Measurements from ENCODE around the gene IPO4. TPM values are rescaled to one million over a fixed set of nuclear protein-coding genes. Genes with fewer than 3 reads are reported as not detected.
"Not testable (repeated sequence)": the region's sequence is repeated elsewhere in the genome, so short reads cannot be mapped to it uniquely, and the experiment has no call there.

IPO4 gene
- total and polyA plus RNA-seq, 12 donors: 19.1 to 84.9 (median 42.8) TPM

DNA sequence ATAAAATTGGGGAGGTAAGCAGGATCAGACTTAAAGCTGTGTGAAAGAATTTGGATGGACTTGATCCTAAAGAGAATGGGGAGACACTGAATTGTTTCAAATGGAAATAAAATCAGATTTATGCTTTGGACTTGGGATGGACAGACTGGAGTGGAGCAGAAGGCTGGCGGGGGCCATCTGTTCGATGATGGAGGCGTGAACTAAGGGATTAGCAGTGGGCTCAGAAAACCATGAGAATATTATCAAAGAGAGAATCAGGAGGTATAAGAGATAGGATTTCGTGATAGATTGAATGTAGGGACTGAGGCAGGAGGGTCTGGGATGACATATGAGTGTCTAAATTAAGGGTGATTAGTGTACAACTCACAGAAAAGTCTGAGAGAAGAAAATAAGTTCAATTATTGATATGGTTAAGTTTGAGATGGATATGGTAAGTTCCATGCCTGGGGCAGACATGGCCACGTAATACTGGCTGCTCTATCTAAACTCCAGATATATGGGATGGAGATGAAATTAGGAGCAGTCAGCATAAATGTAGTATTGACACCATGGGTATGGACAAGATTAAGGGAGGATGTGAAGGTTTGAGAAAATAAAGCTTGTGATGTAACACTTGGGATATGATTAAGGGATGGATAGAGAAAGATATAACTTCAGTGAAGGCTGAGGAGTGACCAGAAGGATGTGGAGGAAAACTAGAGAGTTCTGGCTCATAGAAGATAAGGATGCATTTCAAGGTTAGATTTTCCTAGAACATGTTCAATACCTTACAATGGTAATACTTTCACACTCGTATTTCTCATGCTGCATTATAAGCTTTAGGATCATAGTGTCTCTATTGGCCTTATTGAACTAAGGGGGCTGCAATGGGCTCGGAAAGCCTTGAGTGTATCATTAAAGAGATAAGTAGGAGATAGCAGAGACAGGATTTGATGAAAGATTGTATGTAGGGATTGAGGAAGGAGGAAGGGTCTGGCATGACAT, 15.8 kb upstream of the IPO4 start:
- peak in 2 of 7 donors; percentile 11 to 13 for DNase-seq
- Histone ChIP-seq H3K27me3 (no peaks in the 10 kb centered on the region), H3K36me3 (replicated peaks in 1 of 2) (peaks cover 0 to 39% of the 10 kb centered on the region in 2 donors), H3K4me3 (no peak overlapping the region), H3K9me3 (replicated peaks in 1 of 3) (no peaks in the 10 kb centered on the region), H3K27ac (no peak overlapping the region), H3K4me1 (replicated peaks in 1 of 2) (no peaks in the 10 kb centered on the region)
- 89 to 92% (median 91%) methylated on average over 7 of the region's 7 CpGs for WGBS, 4 donors
- TF ChIP-seq, protein P1, sequence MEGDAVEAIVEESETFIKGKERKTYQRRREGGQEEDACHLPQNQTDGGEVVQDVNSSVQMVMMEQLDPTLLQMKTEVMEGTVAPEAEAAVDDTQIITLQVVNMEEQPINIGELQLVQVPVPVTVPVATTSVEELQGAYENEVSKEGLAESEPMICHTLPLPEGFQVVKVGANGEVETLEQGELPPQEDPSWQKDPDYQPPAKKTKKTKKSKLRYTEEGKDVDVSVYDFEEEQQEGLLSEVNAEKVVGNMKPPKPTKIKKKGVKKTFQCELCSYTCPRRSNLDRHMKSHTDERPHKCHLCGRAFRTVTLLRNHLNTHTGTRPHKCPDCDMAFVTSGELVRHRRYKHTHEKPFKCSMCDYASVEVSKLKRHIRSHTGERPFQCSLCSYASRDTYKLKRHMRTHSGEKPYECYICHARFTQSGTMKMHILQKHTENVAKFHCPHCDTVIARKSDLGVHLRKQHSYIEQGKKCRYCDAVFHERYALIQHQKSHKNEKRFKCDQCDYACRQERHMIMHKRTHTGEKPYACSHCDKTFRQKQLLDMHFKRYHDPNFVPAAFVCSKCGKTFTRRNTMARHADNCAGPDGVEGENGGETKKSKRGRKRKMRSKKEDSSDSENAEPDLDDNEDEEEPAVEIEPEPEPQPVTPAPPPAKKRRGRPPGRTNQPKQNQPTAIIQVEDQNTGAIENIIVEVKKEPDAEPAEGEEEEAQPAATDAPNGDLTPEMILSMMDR (IDR thresholded peaks at IDR 0.05): no peak
- TF ChIP-seq POLR2A (IDR thresholded peaks at IDR 0.05): no peak
- intact Hi-C loops (cut with DNase I): no loop called here

- H3K9me3 ChIP-seq (replicated peaks in 1 of 3); H3K27ac ChIP-seq; intact Hi-C loops (cut with DNase I); H3K4me1 ChIP-seq (replicated peaks in 1 of 2); H3K27me3 ChIP-seq; H3K4me3 ChIP-seq: not testable (repeated sequence)
- WGBS, 4 donors: 85 to 96% (median 92%) methylated on average over 14 to 16 of the region's 16 CpGs
- peak in 3 of 7 donors; percentile 8 to 42 (median 18) for DNase-seq
- H3K36me3 ChIP-seq (replicated peaks in 1 of 2): peaks cover 0 to 30% of the 10 kb centered on the region in 2 donors
These were observed 14.8 kb upstream of the IPO4 start for GRCh38 chr14:24203249-24203886.

GRCh38 chr14:24202538-24202937, 13.9 kb upstream of the IPO4 start:
- H3K4me3 ChIP-seq; intact Hi-C loops (cut with DNase I); H3K4me1 ChIP-seq (replicated peaks in 1 of 2); H3K27ac ChIP-seq; H3K27me3 ChIP-seq; H3K9me3 ChIP-seq (replicated peaks in 1 of 3); DNase-seq: not testable (repeated sequence)
- 79 to 93% (median 90%) methylated on average over 8 of the region's 8 CpGs for WGBS, 4 donors
- peaks cover 0 to 24% of the 10 kb centered on the region in 2 donors for H3K36me3 ChIP-seq (replicated peaks in 1 of 2)

GRCh38 chr14:24198814-24199524, 10.4 kb upstream of the IPO4 start:
- Histone ChIP-seq H3K4me3 (no peak overlapping the region), H3K9me3 (replicated peaks in 1 of 3) (no peaks in the 10 kb centered on the region), H3K4me1 (replicated peaks in 1 of 2) (peaks cover 16 to 30% of the 10 kb centered on the region in 2 donors), H3K36me3 (replicated peaks in 1 of 2) (peaks cover 0 to 5% of the 10 kb centered on the region in 2 donors), H3K27ac (no peak overlapping the region), H3K27me3 (no peaks in the 10 kb centered on the region)
- intact Hi-C loops (cut with DNase I): no loop called here
- WGBS, 4 donors: 75 to 84% (median 82%) methylated on average over 7 of the region's 7 CpGs
- no peak for TF ChIP-seq POLR2A (IDR thresholded peaks at IDR 0.05)
- TF ChIP-seq, protein P1 (IDR thresholded peaks at IDR 0.05): no peak
- DNase-seq: peak in 1 of 7 donors; percentile 11

DNA sequence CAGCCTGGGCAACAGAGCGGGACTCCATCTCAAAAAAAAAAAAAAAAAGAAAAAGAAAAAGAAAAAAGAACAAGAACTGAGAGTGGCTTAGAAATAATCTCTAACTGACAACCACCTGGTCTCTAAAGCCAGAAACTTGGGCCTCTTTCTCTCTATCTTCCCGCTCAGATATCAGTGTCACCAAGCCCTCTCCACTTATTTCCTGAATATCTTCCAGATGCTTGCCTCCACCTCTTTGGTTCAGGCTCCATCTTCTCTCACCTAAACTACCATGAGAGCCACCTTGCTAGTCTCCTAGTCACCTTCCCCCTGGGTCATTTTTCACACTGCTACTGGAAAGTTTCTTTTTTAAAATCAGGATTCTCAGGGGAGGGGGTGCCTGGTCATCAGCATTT, 8.4 kb upstream of the IPO4 start:
- intact Hi-C loops (cut with DNase I): no loop called here
- WGBS, 4 donors: 94 to 96% (median 96%) methylated on average over 2 of the region's 2 CpGs
- TF ChIP-seq, protein P1 (IDR thresholded peaks at IDR 0.05): no peak
- TF ChIP-seq POLR2A (IDR thresholded peaks at IDR 0.05): no peak
- H3K4me1 ChIP-seq (replicated peaks in 1 of 2): peaks cover 16 to 30% of the 10 kb centered on the region in 2 donors
- H3K4me3 ChIP-seq: no peak overlapping the region
- no peaks in the 10 kb centered on the region for H3K27me3 ChIP-seq
- no peak for DNase-seq
- no peak overlapping the region for H3K27ac ChIP-seq
- peaks cover 0 to 16% of the 10 kb centered on the region in 2 donors for H3K36me3 ChIP-seq (replicated peaks in 1 of 2)
- no peaks in the 10 kb centered on the region for H3K9me3 ChIP-seq (replicated peaks in 1 of 3)
